ENCODE data around the gene BRWD1. TPM values are rescaled to one million over a fixed set of nuclear protein-coding genes. Genes with fewer than 3 reads are reported as not detected.

Gene BRWD1
- total and polyA plus RNA-seq, 2 experiments from 2014 or later: 35.2 to 75.5 TPM

DNA sequence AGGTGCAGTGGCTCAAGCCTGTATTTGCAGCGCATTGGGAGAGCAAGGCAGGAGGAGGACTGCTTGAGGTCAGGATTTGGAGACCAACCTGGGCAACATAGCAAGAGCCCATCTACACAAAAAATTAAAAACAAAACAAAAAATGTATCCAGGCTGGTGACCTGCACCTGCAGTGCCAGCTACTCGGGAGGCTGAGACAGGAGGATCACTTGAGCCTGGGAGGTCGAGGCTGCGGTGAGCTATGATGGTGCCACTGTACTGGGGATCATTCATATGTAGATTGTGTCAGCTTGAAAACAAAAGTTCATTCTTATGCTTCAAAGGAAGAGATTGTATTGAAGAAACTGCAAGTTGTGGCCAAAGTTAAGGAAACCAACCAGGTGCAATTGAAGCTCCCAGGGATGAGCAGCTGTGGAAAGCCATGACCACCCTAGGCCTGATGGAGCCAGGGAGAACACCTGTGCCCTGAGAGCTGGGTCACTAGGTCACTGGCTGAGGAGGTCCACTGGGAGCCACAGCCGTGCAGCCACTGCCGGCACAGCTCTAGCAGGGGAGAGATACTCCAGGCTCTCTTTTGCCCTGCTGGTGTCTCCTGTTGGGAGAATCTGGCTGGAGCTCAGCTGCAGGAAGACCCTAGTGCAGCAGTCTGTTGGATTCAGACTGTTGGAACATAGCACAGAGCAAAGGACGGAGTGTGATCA lies 13.3 kb upstream of the BRWD1 start:
- ATAC-seq: peak; percentile 84
- H3K27ac Mint-ChIP-seq: no peak overlapping the region; the same call in 1 of the 2 replicates
- H4K20me1 ChIP-seq (replicated peaks; ENCODE audit: insufficient read depth): no peaks in the 10 kb centered on the region; the same call in 1 of the 2 replicates
- no peaks in the 10 kb centered on the region for H3F3A ChIP-seq (replicated peaks; ENCODE audit: low read depth)
- H3K27me3 ChIP-seq (ENCODE audit: insufficient read depth): no peaks in the 10 kb centered on the region
- DNase-seq (ENCODE audit: low spot score): peak; percentile 43
- TF ChIP-seq POLR2AphosphoS5 (IDR thresholded peaks at IDR 0.05; ENCODE audit: low read depth) (no peak), JUNB (IDR thresholded peaks at IDR 0.05; ENCODE audit: unreplicated experiment) (no peak), EZH2 (IDR thresholded peaks at IDR 0.05; ENCODE audit: low read depth, unreplicated experiment) (no peak), EZH2phosphoT487 (IDR thresholded peaks at IDR 0.05; ENCODE audit: unreplicated experiment) (no peak), ZNF114 (CRISPR knock-in tag; IDR thresholded peaks at IDR 0.05) (no peak), NANOG (IDR thresholded peaks at IDR 0.05; ENCODE audit: borderline replicate concordance) (no peak), STAT1 (IDR thresholded peaks at IDR 0.05; ENCODE audit: unreplicated experiment) (no peak), ZNF331 (CRISPR knock-in tag; IDR thresholded peaks at IDR 0.05; ENCODE audit: low read depth) (no peak)
- TF ChIP-seq, protein P1, sequence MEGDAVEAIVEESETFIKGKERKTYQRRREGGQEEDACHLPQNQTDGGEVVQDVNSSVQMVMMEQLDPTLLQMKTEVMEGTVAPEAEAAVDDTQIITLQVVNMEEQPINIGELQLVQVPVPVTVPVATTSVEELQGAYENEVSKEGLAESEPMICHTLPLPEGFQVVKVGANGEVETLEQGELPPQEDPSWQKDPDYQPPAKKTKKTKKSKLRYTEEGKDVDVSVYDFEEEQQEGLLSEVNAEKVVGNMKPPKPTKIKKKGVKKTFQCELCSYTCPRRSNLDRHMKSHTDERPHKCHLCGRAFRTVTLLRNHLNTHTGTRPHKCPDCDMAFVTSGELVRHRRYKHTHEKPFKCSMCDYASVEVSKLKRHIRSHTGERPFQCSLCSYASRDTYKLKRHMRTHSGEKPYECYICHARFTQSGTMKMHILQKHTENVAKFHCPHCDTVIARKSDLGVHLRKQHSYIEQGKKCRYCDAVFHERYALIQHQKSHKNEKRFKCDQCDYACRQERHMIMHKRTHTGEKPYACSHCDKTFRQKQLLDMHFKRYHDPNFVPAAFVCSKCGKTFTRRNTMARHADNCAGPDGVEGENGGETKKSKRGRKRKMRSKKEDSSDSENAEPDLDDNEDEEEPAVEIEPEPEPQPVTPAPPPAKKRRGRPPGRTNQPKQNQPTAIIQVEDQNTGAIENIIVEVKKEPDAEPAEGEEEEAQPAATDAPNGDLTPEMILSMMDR (conservative IDR thresholded peaks at IDR 0.05; ENCODE audit: low read depth in 2 of 2): no peak
- TF ChIP-seq, protein P2, sequence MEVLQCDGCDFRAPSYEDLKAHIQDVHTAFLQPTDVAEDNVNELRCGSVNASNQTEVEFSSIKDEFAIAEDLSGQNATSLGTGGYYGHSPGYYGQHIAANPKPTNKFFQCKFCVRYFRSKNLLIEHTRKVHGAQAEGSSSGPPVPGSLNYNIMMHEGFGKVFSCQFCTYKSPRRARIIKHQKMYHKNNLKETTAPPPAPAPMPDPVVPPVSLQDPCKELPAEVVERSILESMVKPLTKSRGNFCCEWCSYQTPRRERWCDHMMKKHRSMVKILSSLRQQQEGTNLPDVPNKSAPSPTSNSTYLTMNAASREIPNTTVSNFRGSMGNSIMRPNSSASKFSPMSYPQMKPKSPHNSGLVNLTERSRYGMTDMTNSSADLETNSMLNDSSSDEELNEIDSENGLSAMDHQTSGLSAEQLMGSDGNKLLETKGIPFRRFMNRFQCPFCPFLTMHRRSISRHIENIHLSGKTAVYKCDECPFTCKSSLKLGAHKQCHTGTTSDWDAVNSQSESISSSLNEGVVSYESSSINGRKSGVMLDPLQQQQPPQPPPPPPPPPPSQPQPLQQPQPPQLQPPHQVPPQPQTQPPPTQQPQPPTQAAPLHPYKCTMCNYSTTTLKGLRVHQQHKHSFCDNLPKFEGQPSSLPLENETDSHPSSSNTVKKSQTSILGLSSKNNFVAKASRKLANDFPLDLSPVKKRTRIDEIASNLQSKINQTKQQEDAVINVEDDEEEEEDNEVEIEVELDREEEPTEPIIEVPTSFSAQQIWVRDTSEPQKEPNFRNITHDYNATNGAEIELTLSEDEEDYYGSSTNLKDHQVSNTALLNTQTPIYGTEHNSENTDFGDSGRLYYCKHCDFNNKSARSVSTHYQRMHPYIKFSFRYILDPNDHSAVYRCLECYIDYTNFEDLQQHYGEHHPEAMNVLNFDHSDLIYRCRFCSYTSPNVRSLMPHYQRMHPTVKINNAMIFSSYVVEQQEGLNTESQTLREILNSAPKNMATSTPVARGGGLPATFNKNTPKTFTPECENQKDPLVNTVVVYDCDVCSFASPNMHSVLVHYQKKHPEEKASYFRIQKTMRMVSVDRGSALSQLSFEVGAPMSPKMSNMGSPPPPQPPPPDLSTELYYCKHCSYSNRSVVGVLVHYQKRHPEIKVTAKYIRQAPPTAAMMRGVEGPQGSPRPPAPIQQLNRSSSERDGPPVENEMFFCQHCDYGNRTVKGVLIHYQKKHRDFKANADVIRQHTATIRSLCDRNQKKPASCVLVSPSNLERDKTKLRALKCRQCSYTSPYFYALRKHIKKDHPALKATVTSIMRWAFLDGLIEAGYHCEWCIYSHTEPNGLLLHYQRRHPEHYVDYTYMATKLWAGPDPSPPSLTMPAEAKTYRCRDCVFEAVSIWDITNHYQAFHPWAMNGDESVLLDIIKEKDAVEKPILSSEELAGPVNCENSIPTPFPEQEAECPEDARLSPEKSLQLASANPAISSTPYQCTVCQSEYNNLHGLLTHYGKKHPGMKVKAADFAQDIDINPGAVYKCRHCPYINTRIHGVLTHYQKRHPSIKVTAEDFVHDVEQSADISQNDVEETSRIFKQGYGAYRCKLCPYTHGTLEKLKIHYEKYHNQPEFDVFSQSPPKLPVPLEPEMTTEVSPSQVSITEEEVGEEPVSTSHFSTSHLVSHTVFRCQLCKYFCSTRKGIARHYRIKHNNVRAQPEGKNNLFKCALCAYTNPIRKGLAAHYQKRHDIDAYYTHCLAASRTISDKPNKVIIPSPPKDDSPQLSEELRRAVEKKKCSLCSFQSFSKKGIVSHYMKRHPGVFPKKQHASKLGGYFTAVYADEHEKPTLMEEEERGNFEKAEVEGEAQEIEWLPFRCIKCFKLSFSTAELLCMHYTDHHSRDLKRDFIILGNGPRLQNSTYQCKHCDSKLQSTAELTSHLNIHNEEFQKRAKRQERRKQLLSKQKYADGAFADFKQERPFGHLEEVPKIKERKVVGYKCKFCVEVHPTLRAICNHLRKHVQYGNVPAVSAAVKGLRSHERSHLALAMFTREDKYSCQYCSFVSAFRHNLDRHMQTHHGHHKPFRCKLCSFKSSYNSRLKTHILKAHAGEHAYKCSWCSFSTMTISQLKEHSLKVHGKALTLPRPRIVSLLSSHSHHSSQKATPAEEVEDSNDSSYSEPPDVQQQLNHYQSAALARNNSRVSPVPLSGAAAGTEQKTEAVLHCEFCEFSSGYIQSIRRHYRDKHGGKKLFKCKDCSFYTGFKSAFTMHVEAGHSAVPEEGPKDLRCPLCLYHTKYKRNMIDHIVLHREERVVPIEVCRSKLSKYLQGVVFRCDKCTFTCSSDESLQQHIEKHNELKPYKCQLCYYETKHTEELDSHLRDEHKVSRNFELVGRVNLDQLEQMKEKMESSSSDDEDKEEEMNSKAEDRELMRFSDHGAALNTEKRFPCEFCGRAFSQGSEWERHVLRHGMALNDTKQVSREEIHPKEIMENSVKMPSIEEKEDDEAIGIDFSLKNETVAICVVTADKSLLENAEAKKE (CRISPR knock-in tag; IDR thresholded peaks at IDR 0.05): no peak
- TF ChIP-seq, protein P3, sequence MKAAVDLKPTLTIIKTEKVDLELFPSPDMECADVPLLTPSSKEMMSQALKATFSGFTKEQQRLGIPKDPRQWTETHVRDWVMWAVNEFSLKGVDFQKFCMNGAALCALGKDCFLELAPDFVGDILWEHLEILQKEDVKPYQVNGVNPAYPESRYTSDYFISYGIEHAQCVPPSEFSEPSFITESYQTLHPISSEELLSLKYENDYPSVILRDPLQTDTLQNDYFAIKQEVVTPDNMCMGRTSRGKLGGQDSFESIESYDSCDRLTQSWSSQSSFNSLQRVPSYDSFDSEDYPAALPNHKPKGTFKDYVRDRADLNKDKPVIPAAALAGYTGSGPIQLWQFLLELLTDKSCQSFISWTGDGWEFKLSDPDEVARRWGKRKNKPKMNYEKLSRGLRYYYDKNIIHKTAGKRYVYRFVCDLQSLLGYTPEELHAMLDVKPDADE (IDR thresholded peaks at IDR 0.05): no peak
- TF ChIP-seq, protein P4, sequence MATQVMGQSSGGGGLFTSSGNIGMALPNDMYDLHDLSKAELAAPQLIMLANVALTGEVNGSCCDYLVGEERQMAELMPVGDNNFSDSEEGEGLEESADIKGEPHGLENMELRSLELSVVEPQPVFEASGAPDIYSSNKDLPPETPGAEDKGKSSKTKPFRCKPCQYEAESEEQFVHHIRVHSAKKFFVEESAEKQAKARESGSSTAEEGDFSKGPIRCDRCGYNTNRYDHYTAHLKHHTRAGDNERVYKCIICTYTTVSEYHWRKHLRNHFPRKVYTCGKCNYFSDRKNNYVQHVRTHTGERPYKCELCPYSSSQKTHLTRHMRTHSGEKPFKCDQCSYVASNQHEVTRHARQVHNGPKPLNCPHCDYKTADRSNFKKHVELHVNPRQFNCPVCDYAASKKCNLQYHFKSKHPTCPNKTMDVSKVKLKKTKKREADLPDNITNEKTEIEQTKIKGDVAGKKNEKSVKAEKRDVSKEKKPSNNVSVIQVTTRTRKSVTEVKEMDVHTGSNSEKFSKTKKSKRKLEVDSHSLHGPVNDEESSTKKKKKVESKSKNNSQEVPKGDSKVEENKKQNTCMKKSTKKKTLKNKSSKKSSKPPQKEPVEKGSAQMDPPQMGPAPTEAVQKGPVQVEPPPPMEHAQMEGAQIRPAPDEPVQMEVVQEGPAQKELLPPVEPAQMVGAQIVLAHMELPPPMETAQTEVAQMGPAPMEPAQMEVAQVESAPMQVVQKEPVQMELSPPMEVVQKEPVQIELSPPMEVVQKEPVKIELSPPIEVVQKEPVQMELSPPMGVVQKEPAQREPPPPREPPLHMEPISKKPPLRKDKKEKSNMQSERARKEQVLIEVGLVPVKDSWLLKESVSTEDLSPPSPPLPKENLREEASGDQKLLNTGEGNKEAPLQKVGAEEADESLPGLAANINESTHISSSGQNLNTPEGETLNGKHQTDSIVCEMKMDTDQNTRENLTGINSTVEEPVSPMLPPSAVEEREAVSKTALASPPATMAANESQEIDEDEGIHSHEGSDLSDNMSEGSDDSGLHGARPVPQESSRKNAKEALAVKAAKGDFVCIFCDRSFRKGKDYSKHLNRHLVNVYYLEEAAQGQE (IDR thresholded peaks at IDR 0.05; ENCODE audit: unreplicated experiment): no peak
- H3K4me2 ChIP-seq: no peak overlapping the region
- H3K9me3 Mint-ChIP-seq: peaks cover 2% of the 10 kb centered on the region; the same call in 1 of the 3 replicates
- peaks cover 7% of the 10 kb centered on the region for H3K27me3 Mint-ChIP-seq (ENCODE audit: insufficient read depth, low read depth, poor library complexity)
- H3K4me1 ChIP-seq (ENCODE audit: insufficient read depth): peaks cover under 1% of the 10 kb centered on the region; the same call in 1 of the 2 replicates
- H3K36me3 ChIP-seq (ENCODE audit: insufficient read depth): no peaks in the 10 kb centered on the region
- no peaks in the 10 kb centered on the region for H3K9me2 ChIP-seq (ENCODE audit: insufficient read depth)
- peaks cover 5% of the 10 kb centered on the region; the same call in 1 of the 3 replicates for H3K36me3 Mint-ChIP-seq (ENCODE audit: low read depth)
- H3K4me3 Mint-ChIP-seq: no peak overlapping the region
- no peak overlapping the region for H3K4me3 ChIP-seq
- H3K27ac ChIP-seq (ENCODE audit: low read depth): 0 out of 2 replicates have a peak overlapping the region, but pooled peaks have one; percentile 5
- H2AFZ ChIP-seq: no peak overlapping the region
- no peaks in the 10 kb centered on the region for H3K79me2 ChIP-seq (replicated peaks; ENCODE audit: insufficient read depth)
- H3K4me1 Mint-ChIP-seq: peaks cover 7% of the 10 kb centered on the region; the same call in 2 of the 3 replicates

Data from GM23338 (cell line).